ENCODE results near the gene CKLF. TPM values are rescaled to one million over a fixed set of nuclear protein-coding genes. Genes with fewer than 3 reads are reported as not detected.
A peak's percentile ranks its signal among the peaks of the same experiment; 100 is the strongest.
"Not testable (repeated sequence)": the region's sequence is repeated elsewhere in the genome, so short reads cannot be mapped to it uniquely, and the experiment has no call there.

The CKLF gene
- total RNA-seq, 2 experiments from 2014 or later: 199 to 220 TPM

DNA sequence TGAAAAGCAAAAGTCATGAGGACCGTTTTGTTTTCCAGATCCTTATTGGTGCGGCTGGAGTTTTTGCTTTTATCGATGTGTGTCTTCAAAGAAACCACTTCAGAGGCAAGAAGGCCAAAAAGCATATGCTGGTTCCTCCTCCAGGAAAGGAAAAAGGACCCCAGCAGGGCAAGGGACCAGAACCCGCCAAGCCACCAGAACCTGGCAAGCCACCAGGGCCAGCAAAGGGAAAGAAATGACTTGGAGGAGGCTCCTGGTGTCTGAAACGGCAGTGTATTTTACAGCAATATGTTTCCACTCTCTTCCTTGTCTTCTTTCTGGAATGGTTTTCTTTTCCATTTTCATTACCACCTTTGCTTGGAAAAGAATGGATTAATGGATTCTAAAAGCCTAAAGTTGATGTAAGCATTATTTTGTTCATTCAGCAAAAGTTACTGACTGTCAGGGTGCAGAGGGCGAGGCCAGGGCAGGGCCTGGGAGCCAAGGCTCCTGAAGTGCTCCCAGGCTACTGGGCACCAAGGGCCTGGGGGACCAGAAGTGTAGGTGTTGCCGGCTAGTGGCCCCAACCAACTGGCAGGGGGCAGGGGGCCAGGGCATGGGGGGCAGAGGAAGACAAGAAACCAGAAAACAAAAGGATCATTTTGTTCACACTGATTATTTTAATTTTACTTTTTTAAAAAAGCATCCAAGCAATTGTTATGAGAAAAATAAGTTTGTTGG lies 35.7 kb downstream of the CKLF start:
- H3K4me1 Mint-ChIP-seq: peaks cover 36% of the 10 kb centered on the region
- H3K9me3 Mint-ChIP-seq (ENCODE audit: low read depth): no peaks in the 10 kb centered on the region
- H3K36me3 Mint-ChIP-seq: no peaks in the 10 kb centered on the region
- H3K27me3 Mint-ChIP-seq: peaks cover 4% of the 10 kb centered on the region
- CTCF ChIA-PET: interaction anchor here (0.7 to 3.1 kb wide), 11 partner anchors 9 to 183 kb away, joined by 3 to 63 read pairs (median 20); partner anchors contain the start of genes CMTM1, CMTM2 and CMTM3
- ATAC-seq (no peak), DNase-seq (no peak)
- no peak overlapping the region for H3K4me3 Mint-ChIP-seq
- peak overlapping the region; percentile 36 for H3K27ac Mint-ChIP-seq

GRCh38 chr16:66588981-66589713 lies 36.8 kb downstream of the CKLF start:
- peak overlapping the region; percentile 73 for H3K4me3 Mint-ChIP-seq
- peak; percentile 98 for ATAC-seq
- no peaks in the 10 kb centered on the region for H3K9me3 Mint-ChIP-seq (ENCODE audit: low read depth)
- peaks cover 4% of the 10 kb centered on the region for H3K27me3 Mint-ChIP-seq
- CTCF ChIA-PET: interaction anchor here (0.6 to 3.1 kb wide), 45 partner anchors 9 to 313 kb away, joined by 3 to 63 read pairs (median 6); partner anchors contain the start of genes CKLF, CMTM1, CMTM2 and CMTM3
- peak overlapping the region; percentile 75 for H3K27ac Mint-ChIP-seq
- no peaks in the 10 kb centered on the region for H3K36me3 Mint-ChIP-seq
- peaks cover 36% of the 10 kb centered on the region for H3K4me1 Mint-ChIP-seq
- DNase-seq: peak; percentile 91

- DNase-seq: no peak
- H3K36me3 Mint-ChIP-seq: no peaks in the 10 kb centered on the region
- H3K27ac Mint-ChIP-seq: peak overlapping the region; percentile 75
- peaks cover 43% of the 10 kb centered on the region for H3K4me1 Mint-ChIP-seq
- H3K27me3 Mint-ChIP-seq: peaks cover 4% of the 10 kb centered on the region
- CTCF ChIA-PET: interaction anchor here (0.7 to 3.1 kb wide), 29 partner anchors 8 to 283 kb away, joined by 3 to 63 read pairs (median 7); partner anchors contain the start of genes CKLF, CMTM1, CMTM3 and DYNC1LI2
- H3K4me3 Mint-ChIP-seq: peak overlapping the region; percentile 73
- peak; percentile 52 for ATAC-seq
- H3K9me3 Mint-ChIP-seq (ENCODE audit: low read depth): no peaks in the 10 kb centered on the region
Measured at GRCh38 chr16:66590322-66590721, 37.9 kb downstream of the CKLF start.

DNA sequence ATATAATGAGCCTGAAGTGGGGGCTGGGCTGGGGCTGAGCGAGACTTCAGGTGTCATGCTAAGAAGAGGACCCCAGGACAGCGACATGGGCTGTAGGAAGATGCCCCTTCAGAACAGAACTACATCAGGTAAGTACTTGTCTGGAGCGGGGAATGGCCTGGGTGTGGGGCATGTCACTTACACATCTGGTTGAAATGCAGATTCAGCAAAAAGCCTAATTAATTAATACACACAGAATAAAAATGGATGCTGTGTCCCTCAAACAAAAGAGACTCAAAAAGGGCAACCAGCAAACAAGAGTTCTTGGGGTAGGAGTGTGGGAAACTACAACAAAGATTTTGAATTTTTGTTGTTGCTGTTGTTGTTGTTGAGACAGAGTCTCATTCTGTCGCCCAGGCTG lies 38.6 kb downstream of the CKLF start:
- no peaks in the 10 kb centered on the region for H3K9me3 Mint-ChIP-seq (ENCODE audit: low read depth)
- peaks cover 44% of the 10 kb centered on the region for H3K4me1 Mint-ChIP-seq
- no peak overlapping the region for H3K27ac Mint-ChIP-seq
- ATAC-seq (no peak), DNase-seq (no peak)
- H3K36me3 Mint-ChIP-seq: no peaks in the 10 kb centered on the region
- H3K27me3 Mint-ChIP-seq: peaks cover 4% of the 10 kb centered on the region
- peak overlapping the region; percentile 73 for H3K4me3 Mint-ChIP-seq
- CTCF ChIA-PET: interaction anchor here (0.8 to 3.1 kb wide), 21 partner anchors 9 to 186 kb away, joined by 3 to 63 read pairs (median 11); partner anchors contain the start of genes CKLF, CMTM1, CMTM3 and TK2

GRCh38 chr16:66592241-66592640 lies 39.9 kb downstream of the CKLF start:
- CTCF ChIA-PET: interaction anchor here (1.1 to 1.4 kb wide), 2 partner anchors 12 to 116 kb away, joined by 3 to 4 read pairs; partner anchors contain the start of gene CMTM3

DNA sequence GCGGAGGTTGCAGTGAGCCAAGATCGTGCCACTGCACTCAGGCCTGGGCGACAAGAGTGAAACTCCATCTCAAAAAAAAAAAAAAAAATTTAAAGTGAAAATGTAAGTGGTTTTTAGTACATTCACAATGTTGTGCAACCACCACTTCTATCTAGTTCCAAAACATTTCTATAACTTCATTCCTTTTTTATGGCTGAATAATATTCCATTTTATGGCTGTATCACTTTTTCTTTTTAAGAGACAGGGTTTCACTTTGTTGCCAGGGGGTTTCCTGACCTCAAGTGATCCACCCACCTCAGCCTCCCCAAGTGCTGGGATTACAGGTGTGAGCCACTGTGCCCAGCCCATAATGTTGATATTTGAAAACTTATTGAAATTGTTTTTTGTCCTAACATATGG lies 40.4 kb downstream of the CKLF start:
- peaks cover 4% of the 10 kb centered on the region for H3K27me3 Mint-ChIP-seq
- H3K9me3 Mint-ChIP-seq (ENCODE audit: low read depth): no peaks in the 10 kb centered on the region
- no peak for ATAC-seq
- CTCF ChIA-PET: interaction anchor here (0.8 to 1.4 kb wide), 3 partner anchors 12 to 116 kb away, joined by 3 to 4 read pairs (median 4); partner anchors contain the start of gene CMTM3
- no peaks in the 10 kb centered on the region for H3K36me3 Mint-ChIP-seq
- DNase-seq: no peak
- peaks cover 54% of the 10 kb centered on the region for H3K4me1 Mint-ChIP-seq
- no peak overlapping the region for H3K27ac Mint-ChIP-seq
- H3K4me3 Mint-ChIP-seq: no peak overlapping the region

More at GRCh38 chr16:66592241-66592640, 39.9 kb downstream of the CKLF start:
- ATAC-seq (no peak), DNase-seq (no peak)
- no peak overlapping the region for H3K4me3 Mint-ChIP-seq
- peaks cover 4% of the 10 kb centered on the region for H3K27me3 Mint-ChIP-seq
- H3K36me3 Mint-ChIP-seq: no peaks in the 10 kb centered on the region
- H3K4me1 Mint-ChIP-seq: peaks cover 53% of the 10 kb centered on the region
- no peak overlapping the region for H3K27ac Mint-ChIP-seq
- no peaks in the 10 kb centered on the region for H3K9me3 Mint-ChIP-seq (ENCODE audit: low read depth)

GRCh38 chr16:66594739-66595138 lies 42.4 kb downstream of the CKLF start:
- H3K4me3 Mint-ChIP-seq: no peak overlapping the region
- H3K36me3 Mint-ChIP-seq: peaks cover under 1% of the 10 kb centered on the region
- ATAC-seq (no peak), DNase-seq (no peak)
- CTCF ChIA-PET: interaction anchor here (1.0 to 5.3 kb wide), 6 partner anchors 9 to 188 kb away, joined by 3 to 36 read pairs (median 4); no protein-coding TSS in a partner anchor
- H3K4me1 Mint-ChIP-seq: peaks cover 57% of the 10 kb centered on the region
- H3K27ac Mint-ChIP-seq: no peak overlapping the region
- peaks cover 4% of the 10 kb centered on the region for H3K27me3 Mint-ChIP-seq
- no peaks in the 10 kb centered on the region for H3K9me3 Mint-ChIP-seq (ENCODE audit: low read depth)

- Mint-ChIP-seq H3K4me1 (peaks cover 49% of the 10 kb centered on the region), H3K27ac (peak overlapping the region; percentile 96)
- CTCF ChIA-PET: interaction anchor here (0.8 to 5.3 kb wide), 8 partner anchors 9 to 188 kb away, joined by 3 to 36 read pairs (median 6); partner anchors contain the start of genes CKLF and TK2
Measured at GRCh38 chr16:66596559-66596958, 44.2 kb downstream of the CKLF start.

DNA sequence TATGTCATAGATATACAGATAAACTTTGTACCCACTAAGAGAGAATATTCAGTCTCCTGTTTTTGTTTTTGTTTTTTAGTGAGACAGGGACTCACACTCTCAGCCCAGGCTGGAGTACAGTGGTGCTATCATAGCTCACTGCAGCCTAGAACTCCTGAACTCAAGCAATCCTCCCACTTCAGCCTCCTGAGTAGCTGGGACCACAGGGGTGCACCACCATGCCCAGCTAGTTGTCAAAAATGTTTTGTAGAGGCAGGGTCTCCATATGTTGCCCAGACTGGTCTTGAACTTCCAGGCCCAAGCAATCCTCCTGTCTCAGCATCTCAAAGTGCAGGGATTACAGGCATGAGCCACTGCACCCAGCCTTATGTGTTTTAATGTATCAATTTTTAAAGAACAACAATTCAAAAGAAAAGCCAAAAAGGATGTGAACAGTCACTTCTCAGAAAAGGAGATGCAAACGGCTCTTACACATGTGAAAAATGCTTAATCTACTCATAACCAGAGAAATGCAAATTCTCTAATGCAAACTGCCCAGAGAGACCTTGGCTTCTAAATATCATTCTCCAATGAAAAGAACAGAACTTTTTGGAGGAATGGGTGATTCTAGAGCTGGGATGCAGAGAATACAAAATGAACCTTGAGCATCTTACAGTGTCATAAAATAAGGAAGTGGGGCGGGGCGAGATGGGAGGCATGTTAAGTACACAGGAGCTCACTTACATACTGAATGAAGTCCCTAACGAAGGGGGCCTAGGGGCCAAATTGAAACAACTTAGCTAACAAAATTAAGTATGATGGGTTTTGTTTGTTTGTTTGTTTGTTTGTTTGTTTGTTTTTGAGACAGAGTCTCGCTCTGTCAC lies 44.8 kb downstream of the CKLF start:
- peak; percentile 72 for ATAC-seq
- H3K4me1 Mint-ChIP-seq: peaks cover 48% of the 10 kb centered on the region
- peak overlapping the region; percentile 47 for H3K4me3 Mint-ChIP-seq

More at GRCh38 chr16:66596559-66596958, 44.2 kb downstream of the CKLF start:
- not testable (repeated sequence) for H3K9me3 Mint-ChIP-seq (ENCODE audit: low read depth); DNase-seq; H3K4me3 Mint-ChIP-seq; H3K27me3 Mint-ChIP-seq; ATAC-seq
- peaks cover 10% of the 10 kb centered on the region for H3K36me3 Mint-ChIP-seq

DNA sequence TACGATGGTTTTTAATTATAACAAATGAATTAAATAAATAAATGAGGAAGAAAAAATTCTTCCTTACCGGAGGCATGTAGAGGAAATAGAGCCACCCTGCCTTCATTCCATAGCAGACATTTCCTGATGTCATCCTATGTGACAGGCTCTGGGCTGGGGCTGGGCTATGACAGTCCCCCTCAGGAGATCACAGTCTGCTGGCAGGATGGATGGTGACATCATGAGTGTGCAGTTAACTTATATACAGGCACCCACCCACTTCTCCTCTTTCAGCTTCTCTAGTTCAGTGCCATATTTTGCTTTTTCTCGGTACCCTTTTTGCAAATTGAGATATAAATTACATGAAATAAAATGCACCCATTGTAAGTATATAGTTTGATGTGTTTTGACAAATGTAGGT lies 45.7 kb downstream of the CKLF start:
- peak; percentile 67 for DNase-seq

More for the DNA sequence above, 44.8 kb downstream of the CKLF start:
- CTCF ChIA-PET: interaction anchor here (0.6 to 5.3 kb wide), 13 partner anchors 8 to 276 kb away, joined by 3 to 36 read pairs (median 5); partner anchors contain the start of genes CKLF and TK2
- peaks cover 13% of the 10 kb centered on the region for H3K36me3 Mint-ChIP-seq
- H3K27ac Mint-ChIP-seq: peak overlapping the region; percentile 96
- H3K9me3 Mint-ChIP-seq (ENCODE audit: low read depth): peaks cover 8% of the 10 kb centered on the region
- no peaks in the 10 kb centered on the region for H3K27me3 Mint-ChIP-seq
- peak; percentile 57 for DNase-seq

DNA sequence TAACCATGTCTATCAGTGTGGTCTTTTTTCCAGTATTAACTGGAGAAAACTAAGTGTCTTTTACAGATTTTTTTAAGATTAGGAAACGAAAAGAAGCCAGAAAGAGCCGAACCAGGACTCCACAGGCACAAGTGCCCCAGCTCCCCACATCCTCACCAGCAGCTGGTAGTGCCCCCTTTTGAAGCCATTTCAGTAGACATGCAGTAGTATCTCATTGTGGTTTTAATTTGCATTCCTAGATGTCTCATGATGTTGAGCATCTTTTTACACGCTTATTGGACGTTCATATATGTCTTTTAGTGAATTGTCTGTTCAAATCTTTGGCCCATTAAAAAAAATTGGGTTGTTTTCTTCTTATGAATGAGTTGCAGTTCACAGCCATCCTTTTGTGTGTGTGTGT lies 47.4 kb downstream of the CKLF start:
- Mint-ChIP-seq H3K4me3 (no peak overlapping the region), H3K9me3 (ENCODE audit: low read depth) (peaks cover 8% of the 10 kb centered on the region), H3K27me3 (no peaks in the 10 kb centered on the region), H3K27ac (peak overlapping the region; percentile 61), H3K4me1 (peaks cover 56% of the 10 kb centered on the region), H3K36me3 (peaks cover 13% of the 10 kb centered on the region)
- CTCF ChIA-PET: interaction anchor here (0.9 to 5.3 kb wide), 4 partner anchors 9 to 194 kb away, joined by 4 to 36 read pairs (median 16); partner anchors contain the start of genes CKLF and TK2
- ATAC-seq (no peak), DNase-seq (no peak)

More for the DNA sequence above, 45.7 kb downstream of the CKLF start:
- Mint-ChIP-seq H3K36me3 (peaks cover 13% of the 10 kb centered on the region), H3K27ac (peak overlapping the region; percentile 96), H3K27me3 (no peaks in the 10 kb centered on the region), H3K4me3 (peak overlapping the region; percentile 27), H3K9me3 (ENCODE audit: low read depth) (peaks cover 8% of the 10 kb centered on the region), H3K4me1 (peaks cover 52% of the 10 kb centered on the region)
- CTCF ChIA-PET: interaction anchor here (1.0 to 5.3 kb wide), 8 partner anchors 9 to 275 kb away, joined by 3 to 36 read pairs (median 7); partner anchors contain the start of genes CKLF and TK2
- ATAC-seq: peak; percentile 73

- Mint-ChIP-seq H3K9me3 (ENCODE audit: low read depth) (peaks cover 8% of the 10 kb centered on the region), H3K36me3 (peaks cover 13% of the 10 kb centered on the region), H3K27me3 (no peaks in the 10 kb centered on the region), H3K4me3 (no peak overlapping the region), H3K4me1 (peaks cover 51% of the 10 kb centered on the region), H3K27ac (no peak overlapping the region)
- DNase-seq (no peak), ATAC-seq (no peak)
- CTCF ChIA-PET: interaction anchor here (0.7 to 1.5 kb wide), 3 partner anchors 11 to 124 kb away, joined by 3 to 13 read pairs (median 4); no protein-coding TSS in a partner anchor
Measured at GRCh38 chr16:66600477-66600876, 48.1 kb downstream of the CKLF start.

Data from activated CD8-positive, alpha-beta memory T cell treated with anti-CD3 and anti-CD28 coated beads, Interleukin-2, amount 10 ng/mL, durations not matched to agents 7 days and 5 days (primary cell).